Adrenal gland (tissue), 12 donors: ENCODE results near the gene DYSF. TPM values are rescaled to one million over a fixed set of nuclear protein-coding genes. Genes with fewer than 3 reads are reported as not detected.

Experiments used
- DNase-seq, 7 donors: peaks; one replicate each; pipeline ENCODE4 v3.0.0-alpha.2; 2019 to 2020
- H3K27ac ChIP-seq, 5 donors: fragments of 200-600 bp; sonication (generic) in 4 of 5; 1 replicate in 3 of 5; 2 replicates in 2 of 5; pipeline versions ENCODE4 v1.5.1 to v1.8.0; 2016 to 2020; ENCODE audit warnings: mild to moderate bottlenecking in 1 of 5
- H3K27me3 ChIP-seq: fragments of 200-600 bp; 2 replicates; pipeline ENCODE4 v1.8.0; 2021
- H3K36me3 ChIP-seq, 2 donors: fragments of 200-600 bp; replicated peaks in 1 of 2; 1 replicate in 1 of 2; 2 replicates in 1 of 2; pipeline versions ENCODE4 v1.5.1 to v1.8.0; 2018 to 2022
- H3K4me1 ChIP-seq, 2 donors: fragments of 200-600 bp; replicated peaks in 1 of 2; 1 replicate in 1 of 2; 2 replicates in 1 of 2; pipeline versions ENCODE4 v1.5.1 to v1.8.0; 2018 to 2021
- H3K4me3 ChIP-seq, 4 donors: fragments of 200-600 bp; sonication (generic) in 3 of 4; one replicate each; pipeline ENCODE4 v1.5.1; 2016 to 2018
- H3K9me3 ChIP-seq, 3 donors: fragments of 200-600 bp; sonication (generic) in 1 of 3; replicated peaks in 1 of 3; 1 replicate in 2 of 3; 2 replicates in 1 of 3; pipeline versions ENCODE4 v1.5.1 to v1.8.0; 2016 to 2021
- POLR2A ChIP-seq, 2 donors: fragments of 450-650 bp; IDR thresholded peaks; one replicate each; pipeline ENCODE4 v1.6.1; 2017; ENCODE audit warnings: antibody characterized with exemption in 2 of 2, mild to moderate bottlenecking in 2 of 2, moderate library complexity in 1 of 2
- WGBS, 4 donors: extraction: QIAGEN DNeasy Blood & Tissue Kit in 2 of 4; methylation state at CpG; one replicate each; pipeline versions ENCODE4 v1.1.5 to v1.1.7; 2013 to 2017; 5-methylcytosine and 5-hydroxymethylcytosine counted together
- intact Hi-C, 2 donors: fragments of 100-400 bp; cut with DNase I; formaldehyde crosslinking; loops; one replicate each; pipeline versions ENCODE4 v1.14.1 to v1.15.0; 2022 to 2023
- polyA plus RNA-seq, 3 donors: library from polyadenylated mRNA; stranded (reverse); fragments of 200-250 nt in 2 of 3; fragments of 350-450 nt in 1 of 3; fragmentation: Illumina TruSeq in 1 of 3; extraction: RNeasy Lipid Tissue Mini Kit (QIAGEN cat#74804) in 1 of 3; gene quantifications; one replicate each; pipeline ENCODE4 v1.2.3, GENCODE V29; 2013 to 2014
- total RNA-seq, 9 donors: library from RNA; depleted of rRNA in 4 of 9; stranded (reverse); fragments of >200 nt in 4 of 9; fragments of 120-200 nt in 1 of 9; fragmentation: NEBNext Ultra II Directional in 1 of 9; extraction: Animal tissue kit (Norgen Biotek cat#: 25700) in 1 of 9; gene quantifications; one replicate each; pipeline versions ENCODE4 v1.1.0 to v1.2.4, GENCODE V29; 2013 to 2023
- TF ChIP-seq, protein P1 (sequence below), 6 experiments: fragments of 450-650 bp in 4 of 6; fragments of 200-600 bp in 2 of 6; sonication (generic) in 1 of 6; IDR thresholded peaks; 1 replicate in 5 of 6; 2 replicates in 1 of 6; pipeline versions ENCODE4 v1.5.1 to v1.8.0; 2016 to 2021; ENCODE audit warnings: antibody characterized with exemption in 6 of 6, mild to moderate bottlenecking in 2 of 6, moderate library complexity in 1 of 6
- donor health status: healthy with polysubstance abuse.
- donor health status: Bipolar disorder and iron deficiency.
- donor health status: DM: yes; HTN: yes; CAD: no.
- donor health status: DM: no; HTN: no; CAD: no.
- donor health status: DM: no; HTN: no; CAD: no.
- donor health status: DM: yes; HTN: yes; CAD: no.

DYSF gene
- total and polyA plus RNA-seq, 12 donors, result 3.2 to 22.4 (median 15.3) TPM

DNA sequence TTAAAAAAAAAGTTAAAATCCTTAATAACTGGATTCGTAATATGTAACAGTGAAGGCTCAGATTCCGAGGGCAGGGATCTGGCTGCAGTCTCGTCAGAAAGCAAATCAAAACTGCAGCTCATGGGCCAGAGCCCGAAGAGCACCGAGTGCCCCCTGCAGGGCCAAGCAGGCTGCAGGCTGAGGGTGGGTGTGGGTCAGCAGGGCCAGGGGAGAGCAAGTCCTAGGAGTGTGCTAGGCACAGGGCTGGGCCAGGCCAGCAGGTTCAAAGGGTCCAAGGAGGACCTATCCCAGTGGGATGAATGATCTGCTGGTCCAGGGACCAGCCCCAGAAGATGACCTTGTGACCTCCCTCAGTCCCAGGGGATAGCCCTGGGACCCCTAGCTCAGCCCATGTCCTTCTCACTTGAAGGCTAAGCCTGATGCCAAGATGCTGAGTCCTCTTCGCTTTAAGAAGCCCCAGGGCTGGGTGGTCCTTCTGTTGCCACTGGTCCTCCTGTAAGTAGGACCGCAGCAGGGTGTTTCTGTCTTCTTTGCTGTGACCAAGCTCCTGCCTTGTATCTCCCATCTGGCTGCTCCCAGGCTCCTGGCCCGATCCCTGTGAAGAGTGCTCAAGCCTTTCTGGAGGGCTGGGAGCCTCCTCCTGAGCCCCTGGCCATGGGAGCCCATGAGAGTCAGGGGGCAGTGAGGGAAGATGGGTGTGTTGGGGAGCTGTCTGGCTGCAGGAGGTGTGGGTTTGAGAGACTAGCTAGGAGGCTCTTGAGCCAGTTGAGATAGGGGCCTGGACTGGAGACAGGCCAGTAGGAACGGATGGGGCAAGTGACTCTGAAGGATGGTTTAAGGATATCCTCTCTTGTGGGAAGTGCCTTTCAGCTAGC, 150.7 kb downstream of the DYSF start:
- Histone ChIP-seq H3K27me3 (no peaks in the 10 kb centered on the region), H3K4me1 (peaks cover under 1 to 2% of the 10 kb centered on the region in 2 donors), H3K4me3 (no peak overlapping the region), H3K9me3 (no peaks in the 10 kb centered on the region), H3K36me3 (no peaks in the 10 kb centered on the region), H3K27ac (peak overlapping the region in 1 of 5 donors; percentile 16)
- TF ChIP-seq, protein P1, sequence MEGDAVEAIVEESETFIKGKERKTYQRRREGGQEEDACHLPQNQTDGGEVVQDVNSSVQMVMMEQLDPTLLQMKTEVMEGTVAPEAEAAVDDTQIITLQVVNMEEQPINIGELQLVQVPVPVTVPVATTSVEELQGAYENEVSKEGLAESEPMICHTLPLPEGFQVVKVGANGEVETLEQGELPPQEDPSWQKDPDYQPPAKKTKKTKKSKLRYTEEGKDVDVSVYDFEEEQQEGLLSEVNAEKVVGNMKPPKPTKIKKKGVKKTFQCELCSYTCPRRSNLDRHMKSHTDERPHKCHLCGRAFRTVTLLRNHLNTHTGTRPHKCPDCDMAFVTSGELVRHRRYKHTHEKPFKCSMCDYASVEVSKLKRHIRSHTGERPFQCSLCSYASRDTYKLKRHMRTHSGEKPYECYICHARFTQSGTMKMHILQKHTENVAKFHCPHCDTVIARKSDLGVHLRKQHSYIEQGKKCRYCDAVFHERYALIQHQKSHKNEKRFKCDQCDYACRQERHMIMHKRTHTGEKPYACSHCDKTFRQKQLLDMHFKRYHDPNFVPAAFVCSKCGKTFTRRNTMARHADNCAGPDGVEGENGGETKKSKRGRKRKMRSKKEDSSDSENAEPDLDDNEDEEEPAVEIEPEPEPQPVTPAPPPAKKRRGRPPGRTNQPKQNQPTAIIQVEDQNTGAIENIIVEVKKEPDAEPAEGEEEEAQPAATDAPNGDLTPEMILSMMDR (IDR thresholded peaks at IDR 0.05), result no peak
- TF ChIP-seq POLR2A (IDR thresholded peaks at IDR 0.05), result no peak
- WGBS, 4 donors, result 74 to 87% (median 77%) methylated on average over 8 to 9 of the region's 9 CpGs
- peak in 4 of 7 donors; percentile 3 to 39 (median 11) for DNase-seq
- intact Hi-C loops, result no loop called here

DNA sequence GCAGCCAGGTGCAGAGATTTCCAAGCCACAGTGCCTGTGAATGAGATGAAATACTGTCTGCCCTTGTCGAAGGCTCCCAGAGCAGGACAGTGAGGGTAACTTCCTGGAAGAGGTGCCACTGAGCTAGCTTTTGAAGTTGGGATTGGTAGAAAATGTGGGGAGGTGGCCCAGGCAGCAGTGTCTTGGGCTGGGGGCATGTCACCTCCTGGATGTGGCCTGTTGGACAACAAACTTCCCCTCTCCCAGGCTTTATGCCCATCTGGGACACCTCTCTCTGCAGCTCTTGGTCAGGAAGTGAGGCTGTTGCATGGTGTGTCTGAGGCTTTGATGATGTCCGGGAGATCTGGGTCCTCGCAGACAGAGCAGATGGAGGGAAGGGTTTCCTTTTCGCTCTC, 151.4 kb downstream of the DYSF start:
- no peaks in the 10 kb centered on the region for H3K9me3 ChIP-seq
- no peak for TF ChIP-seq POLR2A (IDR thresholded peaks at IDR 0.05)
- TF ChIP-seq, protein P1 (IDR thresholded peaks at IDR 0.05), result no peak
- intact Hi-C loops, result loop anchor here in 1 of 2 donors (5.0 kb wide), 1 partner anchor 188 kb away; no protein-coding TSS in a partner anchor
- H3K36me3 ChIP-seq, result no peaks in the 10 kb centered on the region
- peak in 3 of 7 donors; percentile 8 to 47 (median 11) for DNase-seq
- H3K27me3 ChIP-seq, result no peaks in the 10 kb centered on the region
- H3K4me3 ChIP-seq, result no peak overlapping the region
- H3K27ac ChIP-seq, result peak overlapping the region in 1 of 5 donors; percentile 16
- WGBS, 4 donors, result 74 to 83% (median 79%) methylated on average over 4 of the region's 4 CpGs
- H3K4me1 ChIP-seq, result peaks cover 3 to 9% of the 10 kb centered on the region in 2 donors

DNA sequence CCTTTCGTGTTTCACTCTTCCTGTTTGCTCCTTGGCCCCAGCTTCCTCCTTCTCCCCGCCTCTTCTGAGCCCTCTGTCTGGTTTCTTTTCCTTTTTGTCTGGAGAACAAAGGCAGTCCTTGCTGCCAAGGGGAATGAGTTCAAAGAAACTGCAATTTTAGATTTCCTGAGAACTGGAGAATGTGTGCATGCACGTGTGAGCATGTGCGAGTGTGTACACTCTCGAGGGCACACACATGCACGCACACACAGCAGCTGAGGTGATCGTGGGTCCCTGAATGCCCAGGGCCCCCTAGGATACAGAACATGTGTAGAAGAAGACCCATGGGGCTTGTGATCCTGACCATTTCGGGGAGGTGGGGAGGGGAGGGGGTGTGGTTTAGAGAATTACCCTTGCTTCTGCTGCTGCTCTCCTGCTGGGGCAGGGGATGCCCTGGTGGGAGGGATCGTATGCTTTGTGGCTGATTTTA, 151.8 kb downstream of the DYSF start:
- intact Hi-C loops, result loop anchor here in 1 of 2 donors (5.0 kb wide), 1 partner anchor 187 kb away; no protein-coding TSS in a partner anchor
- H3K27me3 ChIP-seq, result no peaks in the 10 kb centered on the region
- TF ChIP-seq, protein P1 (IDR thresholded peaks at IDR 0.05), result no peak
- TF ChIP-seq POLR2A (IDR thresholded peaks at IDR 0.05), result no peak
- peak in 5 of 7 donors; percentile 2 to 35 (median 10) for DNase-seq
- no peaks in the 10 kb centered on the region for H3K9me3 ChIP-seq
- WGBS, 4 donors, result 63 to 76% (median 69%) methylated on average over 8 to 9 of the region's 9 CpGs
- H3K4me1 ChIP-seq, result peaks cover 3 to 11% of the 10 kb centered on the region in 2 donors
- H3K4me3 ChIP-seq, result no peak overlapping the region
- no peaks in the 10 kb centered on the region for H3K36me3 ChIP-seq
- peak overlapping the region in 1 of 5 donors; percentile 36 for H3K27ac ChIP-seq

DNA sequence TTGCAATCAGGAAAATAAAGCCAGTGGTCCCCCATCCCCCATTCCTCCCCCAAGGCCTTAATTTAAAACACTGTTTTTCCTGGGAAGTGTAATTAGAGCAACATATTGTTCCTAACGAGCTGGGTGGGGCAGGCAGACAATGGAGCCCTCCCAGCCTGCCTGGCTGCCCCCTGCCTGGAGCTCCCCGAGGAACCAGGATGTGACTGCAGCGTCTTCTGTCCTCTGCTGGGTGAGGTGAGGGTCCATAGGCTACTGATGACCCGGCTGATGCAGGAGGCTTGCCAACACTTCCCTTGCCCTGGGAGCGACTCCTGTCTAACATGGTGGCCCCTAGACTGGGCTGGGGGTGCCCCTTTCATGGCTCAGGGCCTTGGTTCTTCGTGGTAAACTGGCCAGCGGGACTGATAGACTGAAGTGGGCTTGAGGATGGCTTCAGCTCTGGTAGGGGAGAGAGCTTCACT, 152.4 kb downstream of the DYSF start:
- no peak overlapping the region for H3K27ac ChIP-seq
- no peak overlapping the region for H3K4me3 ChIP-seq
- H3K36me3 ChIP-seq, result no peaks in the 10 kb centered on the region
- H3K27me3 ChIP-seq, result no peaks in the 10 kb centered on the region
- intact Hi-C loops, result loop anchor here in 1 of 2 donors (5.0 kb wide), 1 partner anchor 186 kb away; no protein-coding TSS in a partner anchor
- TF ChIP-seq POLR2A (IDR thresholded peaks at IDR 0.05), result no peak
- TF ChIP-seq, protein P1 (IDR thresholded peaks at IDR 0.05), result no peak
- peaks cover 3 to 11% of the 10 kb centered on the region in 2 donors for H3K4me1 ChIP-seq
- 77 to 95% (median 83%) methylated on average over 4 to 7 of the region's 7 CpGs for WGBS, 4 donors
- DNase-seq, result peak in 5 of 7 donors; percentile 3 to 46 (median 13)
- H3K9me3 ChIP-seq, result no peaks in the 10 kb centered on the region
